B cell (primary cell): ENCODE measurements around the gene PYDC1.

Experiments
- CTCF ChIP-seq: fragments of 200-600 bp; IDR thresholded peaks from one replicate; pipeline ENCODE4 v1.8.0; 2022; ENCODE audit warnings: antibody characterized with exemption, mild to moderate bottlenecking
- EZH2 ChIP-seq: IDR thresholded peaks from 2 replicates; pipeline ENCODE4 v1.6.1; 2012; ENCODE audit warnings: borderline replicate concordance, low read depth, mild to moderate bottlenecking, moderate library complexity, low read length; ENCODE audit not compliant: insufficient read depth, poor library complexity, severe bottlenecking

GRCh38 chr16:31184888-31185287 lies 32.0 kb downstream of the PYDC1 start:
- TF ChIP-seq CTCF (no peak), EZH2 (no peak)
